Activated CD4-positive, alpha-beta memory T cell treated with anti-CD3 and anti-CD28 coated beads, Interleukin-2, amount 10 ng/mL, durations not matched to agents 7 days and 5 days (primary cell): ENCODE data around the gene TMEM176A. TPM values are rescaled to one million over a fixed set of nuclear protein-coding genes. Genes with fewer than 3 reads are reported as not detected.

ENCODE experiments used
- CTCF ChIA-PET: fragments of 350-600 bp; sonication (Branson Sonifier 250); formaldehyde crosslinking; loops from one replicate; lab custom pipeline; 2021; ENCODE audit warnings: antibody characterized with exemption, inconsistent platforms; lab: Charles Lee
- POLR2A ChIA-PET: fragments of 350-600 bp; sonication (Branson Sonifier 250); formaldehyde crosslinking; loops from one replicate; lab custom pipeline; 2021; ENCODE audit warnings: antibody characterized with exemption; lab: Charles Lee
- DNase-seq: peaks from one replicate; pipeline ENCODE4 v3.0.0-alpha.2; 2020
- H3K27ac Mint-ChIP-seq: one replicate; pipeline ENCODE4 v1.8.0; 2021; ENCODE audit warnings: mild to moderate bottlenecking, mixed read lengths
- H3K27me3 Mint-ChIP-seq: one replicate; pipeline ENCODE4 v1.8.0; 2021; ENCODE audit warnings: mixed read lengths
- H3K36me3 Mint-ChIP-seq: one replicate; pipeline ENCODE4 v1.8.0; 2021; ENCODE audit warnings: low read depth, mixed read lengths
- H3K4me1 Mint-ChIP-seq: one replicate; pipeline ENCODE4 v1.8.0; 2021; ENCODE audit warnings: mixed read lengths
- H3K4me3 Mint-ChIP-seq: one replicate; pipeline ENCODE4 v1.8.0; 2021; ENCODE audit warnings: mild to moderate bottlenecking, mixed read lengths
- H3K9me3 Mint-ChIP-seq: one replicate; pipeline ENCODE4 v1.8.0; 2021; ENCODE audit warnings: mixed read lengths
- total RNA-seq, 2 experiments: library from RNA; stranded (reverse); gene quantifications; one replicate each; pipeline ENCODE4 v1.2.3, GENCODE V29; 2021

Gene TMEM176A
- total RNA-seq, 2 experiments from 2014 or later = not detected

DNA sequence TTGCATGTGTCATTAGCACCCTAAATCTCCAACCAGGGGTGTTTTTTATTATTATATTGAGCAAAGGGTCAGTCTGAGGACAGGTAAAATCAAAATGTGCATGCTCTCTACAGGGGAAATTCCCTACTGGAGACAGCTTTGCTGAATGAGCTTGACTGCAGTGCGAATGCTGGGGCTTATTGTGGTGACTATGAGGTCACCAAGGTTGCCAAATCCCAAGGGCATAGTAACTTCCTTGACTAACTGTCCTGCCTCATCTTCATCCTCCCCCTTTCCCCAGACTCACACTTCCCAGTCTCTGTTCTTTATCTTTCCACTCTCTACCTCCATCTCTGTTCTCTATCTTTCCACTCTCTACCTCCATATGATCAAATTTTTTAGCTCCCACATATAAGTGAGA, 28.9 kb downstream of the TMEM176A start:
- H3K4me3 Mint-ChIP-seq = no peak overlapping the region
- ChIA-PET POLR2A (no interaction called here), CTCF (interaction anchor here (1.1 kb wide), 1 partner anchor 48 kb away, joined by 3 read pairs; no protein-coding TSS in a partner anchor)
- no peaks in the 10 kb centered on the region for H3K4me1 Mint-ChIP-seq
- DNase-seq = no peak
- H3K27me3 Mint-ChIP-seq = peaks cover 57% of the 10 kb centered on the region
- H3K27ac Mint-ChIP-seq = no peak overlapping the region
- H3K9me3 Mint-ChIP-seq = no peaks in the 10 kb centered on the region
- H3K36me3 Mint-ChIP-seq = no peaks in the 10 kb centered on the region

DNA sequence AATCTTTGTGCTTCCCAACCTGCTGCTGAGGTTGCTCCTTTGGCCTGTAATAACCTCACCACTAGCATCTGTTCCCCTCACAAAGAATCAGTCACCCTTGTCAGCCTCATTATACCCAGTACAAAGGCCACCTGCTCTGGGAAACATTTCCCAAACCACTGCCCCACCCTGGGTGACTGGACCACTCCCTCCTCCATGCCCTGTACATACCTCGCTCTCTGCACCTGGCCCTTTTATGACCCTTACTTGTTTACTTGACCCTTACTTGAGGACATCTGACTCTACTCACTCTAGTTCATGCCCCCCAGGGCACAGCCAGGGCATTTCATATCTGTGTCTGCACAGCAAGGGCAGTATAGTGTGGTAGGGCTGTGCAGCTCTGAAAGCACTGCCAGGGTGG, 30.4 kb downstream of the TMEM176A start:
- H3K4me3 Mint-ChIP-seq = no peak overlapping the region
- H3K36me3 Mint-ChIP-seq = no peaks in the 10 kb centered on the region
- ChIA-PET POLR2A (no interaction called here), CTCF (no interaction called here)
- no peak overlapping the region for H3K27ac Mint-ChIP-seq
- no peaks in the 10 kb centered on the region for H3K9me3 Mint-ChIP-seq
- no peak for DNase-seq
- no peaks in the 10 kb centered on the region for H3K4me1 Mint-ChIP-seq
- H3K27me3 Mint-ChIP-seq = peaks cover 59% of the 10 kb centered on the region

DNA sequence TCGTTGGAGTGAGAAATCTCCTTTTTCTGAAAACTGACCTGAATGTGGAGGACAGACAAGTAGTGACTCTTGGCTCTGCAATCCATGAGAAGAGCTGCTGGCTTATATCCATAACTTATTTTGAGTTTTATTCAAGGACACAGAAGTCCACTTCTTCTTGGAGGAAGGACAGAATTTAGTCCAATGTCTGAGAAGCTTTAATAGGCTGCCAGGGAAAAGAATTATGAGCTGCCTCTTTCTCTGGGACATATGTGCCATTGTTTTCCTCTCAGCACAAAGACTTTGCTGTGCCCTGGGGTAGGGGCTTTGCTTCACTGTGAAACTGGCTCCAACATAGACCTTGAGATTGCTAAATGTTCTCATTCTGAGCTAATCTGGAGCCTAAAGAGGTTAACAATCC, 31.3 kb downstream of the TMEM176A start:
- CTCF ChIA-PET = no interaction called here
- Mint-ChIP-seq H3K4me3 (no peak overlapping the region), H3K9me3 (no peaks in the 10 kb centered on the region), H3K27ac (no peak overlapping the region), H3K27me3 (peaks cover 54% of the 10 kb centered on the region), H3K4me1 (no peaks in the 10 kb centered on the region), H3K36me3 (no peaks in the 10 kb centered on the region)
- no peak for DNase-seq
- POLR2A ChIA-PET = no interaction called here

DNA sequence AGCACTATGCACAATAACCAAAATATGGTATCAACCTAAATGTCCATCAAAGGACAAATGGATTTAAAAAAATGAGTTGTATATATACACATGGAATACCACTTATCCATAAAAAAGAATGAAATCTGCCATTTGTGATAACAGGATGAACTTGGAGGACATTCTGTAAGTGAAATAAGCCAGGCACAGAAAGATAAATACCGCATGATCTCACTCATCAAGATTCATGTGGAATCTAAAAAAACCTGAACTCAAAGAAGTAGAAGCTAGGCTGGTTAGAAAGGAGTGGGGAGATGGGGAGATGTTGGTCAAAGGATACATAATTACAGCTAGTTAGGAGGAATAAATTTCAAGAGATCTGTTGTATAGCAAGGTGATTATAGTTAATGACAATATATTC, 34.5 kb downstream of the TMEM176A start:
- ChIA-PET POLR2A (interaction anchor here (0.9 kb wide), 1 partner anchor 40 kb away, joined by 3 read pairs; no protein-coding TSS in a partner anchor), CTCF (interaction anchor here (0.8 kb wide), 1 partner anchor 137 kb away, joined by 3 read pairs; no protein-coding TSS in a partner anchor)
- no peaks in the 10 kb centered on the region for H3K9me3 Mint-ChIP-seq
- H3K4me1 Mint-ChIP-seq = no peaks in the 10 kb centered on the region
- no peak for DNase-seq
- no peaks in the 10 kb centered on the region for H3K36me3 Mint-ChIP-seq
- peaks cover 35% of the 10 kb centered on the region for H3K27me3 Mint-ChIP-seq
- H3K27ac Mint-ChIP-seq = no peak overlapping the region
- no peak overlapping the region for H3K4me3 Mint-ChIP-seq

DNA sequence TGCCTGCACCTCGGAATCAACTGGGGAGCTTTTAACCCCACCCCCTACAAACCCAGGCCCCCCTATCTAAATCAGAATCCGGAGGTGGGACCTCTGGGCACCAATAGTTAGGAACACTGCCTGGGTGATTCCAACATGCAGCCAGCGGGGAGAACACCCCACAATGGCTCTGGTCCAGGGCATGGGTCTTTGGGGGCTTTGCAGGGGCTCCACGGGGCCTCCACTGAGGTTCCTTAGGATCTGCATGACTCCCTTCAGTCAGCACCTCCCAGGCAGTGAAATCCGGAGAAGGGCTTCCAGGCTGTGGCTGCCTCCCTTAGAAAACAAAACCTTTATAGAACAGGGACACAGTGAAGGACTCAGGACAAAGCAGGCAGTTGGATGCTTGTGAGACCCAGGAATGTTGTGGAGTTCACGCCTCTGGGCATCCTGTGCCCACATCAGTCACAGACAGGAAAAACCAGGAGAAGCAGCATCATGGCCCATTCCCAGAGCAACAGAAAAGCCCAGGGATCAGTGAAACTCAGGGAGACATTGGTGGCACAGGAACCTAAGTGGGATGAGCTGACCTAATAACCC, 35.2 kb downstream of the TMEM176A start:
- ChIA-PET POLR2A (interaction anchor here (0.9 kb wide), 1 partner anchor 40 kb away, joined by 3 read pairs; no protein-coding TSS in a partner anchor), CTCF (no interaction called here)
- no peaks in the 10 kb centered on the region for H3K36me3 Mint-ChIP-seq
- peaks cover 28% of the 10 kb centered on the region for H3K27me3 Mint-ChIP-seq
- no peak overlapping the region for H3K4me3 Mint-ChIP-seq
- DNase-seq = no peak
- no peaks in the 10 kb centered on the region for H3K4me1 Mint-ChIP-seq
- no peak overlapping the region for H3K27ac Mint-ChIP-seq
- no peaks in the 10 kb centered on the region for H3K9me3 Mint-ChIP-seq

DNA sequence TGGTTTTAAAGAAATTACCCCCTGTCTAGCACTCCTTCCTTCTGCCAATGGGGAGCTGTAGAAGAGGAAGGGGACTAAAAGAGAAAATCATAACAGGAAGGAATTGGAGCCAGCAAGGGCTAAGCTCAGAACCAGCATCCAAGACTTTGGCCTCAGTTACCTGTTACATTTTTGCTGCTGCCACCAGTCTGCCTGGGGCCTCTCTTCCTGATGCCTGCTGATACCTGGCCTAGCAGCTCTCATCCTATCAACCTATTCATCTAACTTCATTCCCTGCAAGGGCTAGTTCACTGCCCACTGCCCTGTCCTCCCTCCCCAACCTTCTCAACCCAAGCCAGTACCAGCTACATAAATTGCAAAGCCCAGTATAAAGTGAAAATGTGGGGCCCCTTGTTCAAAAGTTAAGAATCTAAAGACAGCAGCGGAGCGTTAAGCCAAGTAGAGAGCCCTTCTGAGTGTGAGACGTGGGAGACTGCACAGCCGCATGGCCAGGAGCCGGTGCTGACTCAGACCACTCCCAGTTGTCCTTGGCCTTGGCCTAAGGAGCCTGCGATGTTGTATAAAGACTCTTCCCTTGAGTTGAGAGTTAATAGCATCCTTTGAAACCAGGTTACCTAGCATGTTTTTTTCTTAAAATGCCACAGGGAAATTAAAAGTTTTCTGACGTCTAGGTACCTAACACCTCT, 38.5 kb downstream of the TMEM176A start:
- Mint-ChIP-seq H3K36me3 (no peaks in the 10 kb centered on the region), H3K27ac (no peak overlapping the region), H3K27me3 (peaks cover 10% of the 10 kb centered on the region), H3K4me3 (no peak overlapping the region), H3K9me3 (no peaks in the 10 kb centered on the region), H3K4me1 (no peaks in the 10 kb centered on the region)
- ChIA-PET CTCF (interaction anchor here (1.3 kb wide), 1 partner anchor 40 kb away, joined by 3 read pairs; no protein-coding TSS in a partner anchor), POLR2A (no interaction called here)
- DNase-seq = no peak

DNA sequence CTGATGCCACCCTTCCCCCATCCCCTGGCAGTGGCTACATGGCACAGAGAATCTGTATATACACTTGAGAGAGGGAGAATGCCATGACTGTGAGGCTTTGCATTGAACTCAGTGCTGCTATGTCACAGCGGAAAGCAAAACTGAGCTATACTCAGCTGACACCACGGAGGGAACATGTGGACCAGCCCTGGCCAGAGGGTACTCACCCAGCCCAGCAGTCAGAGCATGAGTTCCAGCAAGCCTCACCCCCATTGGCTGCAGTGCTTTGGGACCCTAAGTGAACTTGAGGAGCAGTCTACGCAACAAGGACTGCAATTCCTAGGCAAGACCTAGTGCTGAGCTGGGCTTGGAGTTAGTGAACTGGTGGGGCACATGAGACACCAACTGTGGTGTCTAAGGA, 41.4 kb downstream of the TMEM176A start:
- Mint-ChIP-seq H3K4me1 (no peaks in the 10 kb centered on the region), H3K4me3 (no peak overlapping the region), H3K27ac (no peak overlapping the region), H3K36me3 (no peaks in the 10 kb centered on the region), H3K27me3 (no peaks in the 10 kb centered on the region), H3K9me3 (no peaks in the 10 kb centered on the region)
- DNase-seq = no peak
- ChIA-PET POLR2A (no interaction called here), CTCF (no interaction called here)

DNA sequence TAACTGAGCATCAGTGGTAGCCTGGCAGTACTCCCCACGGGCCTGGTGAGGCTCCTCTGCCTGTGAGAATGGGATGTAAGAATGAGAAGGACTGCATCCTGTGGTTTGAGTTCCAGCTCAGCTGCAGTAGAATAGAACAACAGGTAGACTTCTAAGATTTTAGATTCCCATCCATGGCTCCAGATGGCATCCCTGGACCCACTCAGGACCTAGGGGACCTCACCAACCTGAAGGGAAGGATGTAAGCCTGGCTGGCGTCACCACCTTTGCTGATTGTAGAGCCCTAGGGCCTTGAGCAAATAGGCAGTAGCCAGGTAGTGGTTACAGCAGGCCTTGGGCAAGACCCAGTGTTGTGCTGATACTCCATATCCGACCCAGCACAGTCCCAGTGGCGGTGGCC, 42.1 kb downstream of the TMEM176A start:
- ChIA-PET POLR2A (no interaction called here), CTCF (no interaction called here)
- Mint-ChIP-seq H3K27ac (no peak overlapping the region), H3K4me1 (no peaks in the 10 kb centered on the region), H3K36me3 (no peaks in the 10 kb centered on the region), H3K4me3 (no peak overlapping the region), H3K9me3 (no peaks in the 10 kb centered on the region), H3K27me3 (no peaks in the 10 kb centered on the region)
- no peak for DNase-seq

DNA sequence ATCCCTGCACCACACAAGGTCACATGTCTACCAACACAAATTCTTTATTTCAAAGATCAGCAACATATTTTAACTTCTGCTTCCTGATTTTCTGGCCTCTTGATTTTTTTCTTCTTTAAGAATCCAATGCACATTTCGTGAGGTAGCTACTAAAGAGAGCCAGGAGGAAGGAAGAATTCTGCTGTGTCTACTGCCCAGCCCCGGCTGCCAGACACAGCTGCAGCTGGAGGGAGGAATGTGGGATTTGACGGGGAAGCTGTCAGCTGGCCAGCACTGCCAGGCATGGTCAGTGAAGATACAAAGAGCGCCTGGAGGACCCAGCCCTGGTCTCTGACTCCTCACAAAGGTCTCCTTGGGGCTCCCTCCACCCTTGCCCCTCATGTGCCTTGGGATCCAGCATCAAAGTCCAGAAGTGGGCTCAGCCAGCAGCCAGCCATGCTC, 44.9 kb downstream of the TMEM176A start:
- H3K4me1 Mint-ChIP-seq = no peaks in the 10 kb centered on the region
- no peaks in the 10 kb centered on the region for H3K9me3 Mint-ChIP-seq
- peaks cover 15% of the 10 kb centered on the region for H3K27me3 Mint-ChIP-seq
- no peak overlapping the region for H3K27ac Mint-ChIP-seq
- no peaks in the 10 kb centered on the region for H3K36me3 Mint-ChIP-seq
- CTCF ChIA-PET = no interaction called here
- H3K4me3 Mint-ChIP-seq = no peak overlapping the region
- POLR2A ChIA-PET = no interaction called here
- no peak for DNase-seq

DNA sequence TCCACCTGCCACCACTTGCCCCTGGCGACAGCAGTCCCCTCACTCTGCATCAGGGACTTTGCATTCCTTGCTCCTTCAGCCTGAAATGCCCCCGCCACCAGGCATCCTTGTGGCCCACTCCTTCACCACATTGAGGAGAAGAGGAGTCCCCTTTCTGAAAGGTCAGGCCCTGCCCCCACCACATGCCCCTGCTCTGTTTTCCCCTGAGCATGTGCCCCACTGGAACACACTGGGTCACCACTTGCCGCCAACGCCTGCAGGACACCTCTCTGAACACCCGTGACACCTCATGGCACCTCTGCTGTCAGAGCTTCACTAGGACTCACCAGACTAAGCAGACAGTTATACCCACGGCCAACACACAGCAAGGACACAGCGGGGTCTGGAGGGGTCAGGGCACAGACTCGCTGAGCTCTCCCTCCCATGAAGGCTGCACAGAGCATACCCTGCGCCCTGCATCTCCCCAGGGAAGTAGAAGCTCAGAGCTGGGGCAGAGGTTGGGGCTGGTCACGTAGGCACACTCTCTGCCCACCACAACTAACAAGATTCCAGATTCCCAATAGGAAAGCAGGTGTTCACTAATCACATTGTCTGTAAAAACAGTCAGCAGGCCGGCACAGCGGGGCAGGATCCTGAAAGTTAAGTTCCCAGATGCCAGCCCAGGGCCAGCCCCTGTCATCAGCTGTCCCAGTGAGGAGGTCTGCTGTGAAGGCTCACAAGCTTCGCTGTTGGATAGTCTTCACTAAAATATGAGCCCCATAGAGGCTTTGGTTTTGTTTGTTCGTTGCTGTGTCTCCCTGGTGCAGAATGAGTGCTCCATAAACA, 45.9 kb downstream of the TMEM176A start:
- no peak for DNase-seq
- Mint-ChIP-seq H3K27ac (no peak overlapping the region), H3K4me1 (no peaks in the 10 kb centered on the region), H3K36me3 (no peaks in the 10 kb centered on the region), H3K9me3 (no peaks in the 10 kb centered on the region), H3K27me3 (peaks cover 22% of the 10 kb centered on the region), H3K4me3 (no peak overlapping the region)
- ChIA-PET CTCF (interaction anchor here (0.5 kb wide), 1 partner anchor 41 kb away, joined by 3 read pairs; no protein-coding TSS in a partner anchor), POLR2A (no interaction called here)

DNA sequence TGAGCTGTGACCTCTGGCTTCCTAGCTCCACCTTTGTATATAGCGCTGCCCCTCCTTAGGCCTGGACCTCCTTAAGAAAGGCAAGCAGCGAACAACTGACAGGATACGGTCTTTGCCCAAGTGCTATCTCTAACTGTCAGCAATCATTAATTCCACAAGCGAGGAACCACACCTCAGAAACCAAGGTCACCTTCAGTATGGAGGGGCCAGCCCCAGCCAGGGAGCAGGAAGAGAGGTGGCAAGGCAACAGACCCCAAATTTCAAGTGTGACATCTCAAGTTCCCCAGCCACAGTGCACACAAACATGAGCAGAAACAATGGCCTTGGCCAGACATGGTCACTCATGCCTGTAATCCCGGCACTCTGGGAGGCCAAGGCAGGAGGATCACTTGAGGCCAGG, 47.0 kb downstream of the TMEM176A start:
- Mint-ChIP-seq H3K4me3 (no peak overlapping the region), H3K9me3 (no peaks in the 10 kb centered on the region), H3K4me1 (peaks cover 2% of the 10 kb centered on the region), H3K36me3 (no peaks in the 10 kb centered on the region), H3K27ac (no peak overlapping the region), H3K27me3 (peaks cover 29% of the 10 kb centered on the region)
- ChIA-PET CTCF (no interaction called here), POLR2A (no interaction called here)
- DNase-seq = no peak

DNA sequence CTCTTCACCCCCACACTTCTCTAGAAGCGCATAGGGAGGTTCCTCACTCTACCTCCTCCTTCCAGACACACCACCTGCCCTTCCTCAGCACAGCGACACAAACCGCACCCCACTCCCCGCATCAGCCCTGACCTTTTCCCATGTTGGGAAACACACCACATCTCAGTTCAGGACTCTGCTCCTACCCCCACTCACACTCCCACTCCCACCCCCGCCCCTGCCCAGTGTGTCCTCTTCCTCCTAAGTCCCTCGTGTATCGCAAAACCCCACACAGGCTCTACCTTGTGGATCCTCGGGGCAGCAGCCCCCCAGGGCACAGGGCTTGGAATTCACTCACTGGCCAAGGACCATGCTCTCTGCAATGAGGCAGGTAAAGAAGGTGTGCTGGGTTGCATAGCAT, 47.5 kb downstream of the TMEM176A start:
- ChIA-PET POLR2A (no interaction called here), CTCF (no interaction called here)
- Mint-ChIP-seq H3K36me3 (no peaks in the 10 kb centered on the region), H3K4me1 (peaks cover 2% of the 10 kb centered on the region), H3K27ac (no peak overlapping the region), H3K4me3 (no peak overlapping the region), H3K9me3 (no peaks in the 10 kb centered on the region), H3K27me3 (peaks cover 33% of the 10 kb centered on the region)
- DNase-seq = no peak

DNA sequence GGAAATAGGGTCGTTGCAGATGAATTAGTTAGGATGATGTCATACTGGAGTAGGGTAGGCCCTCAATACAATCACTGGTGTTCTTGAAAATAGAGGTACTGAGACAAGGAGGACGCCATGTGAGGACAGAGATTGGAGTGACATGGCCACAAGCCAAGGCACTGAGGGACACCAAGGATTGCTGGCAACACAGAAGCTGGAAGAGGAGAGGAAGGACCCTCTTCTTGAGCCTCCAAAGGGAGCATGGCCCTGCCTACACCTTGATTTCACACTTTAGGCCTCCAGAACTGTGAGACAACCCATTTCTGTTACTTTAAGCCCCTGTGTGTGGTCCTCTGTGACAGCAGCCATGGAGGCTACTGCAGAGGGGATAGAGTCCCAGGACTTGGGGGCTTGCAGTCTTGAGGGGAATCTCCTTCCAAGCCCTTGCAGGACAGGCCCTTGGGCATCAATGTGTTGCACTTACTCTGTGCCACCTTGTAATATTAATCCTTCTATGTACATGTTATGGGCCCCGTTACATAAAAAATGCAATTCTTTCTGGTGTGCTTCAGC, 48.1 kb downstream of the TMEM176A start:
- no peak for DNase-seq
- Mint-ChIP-seq H3K9me3 (no peaks in the 10 kb centered on the region), H3K4me3 (no peak overlapping the region), H3K36me3 (no peaks in the 10 kb centered on the region), H3K4me1 (peaks cover 2% of the 10 kb centered on the region), H3K27me3 (peaks cover 34% of the 10 kb centered on the region), H3K27ac (no peak overlapping the region)
- ChIA-PET POLR2A (no interaction called here), CTCF (no interaction called here)
